A549 (cell line): Measurements from ENCODE around the gene KIF16B. TPM values are rescaled to one million over a fixed set of nuclear protein-coding genes. Genes with fewer than 3 reads are reported as not detected.

Experiments
- ATAC-seq, 2 experiments: fragments of 200-7000 bp in 1 of 2; fragments of >200 bp in 1 of 2; cut with Nextera tagmentation in 1 of 2; cut with Tn5 transposase in 1 of 2; 3 replicates each; pipeline versions ENCODE4 v1.8.0 to v1.9.1; 2018 to 2020; ENCODE audit warnings: mild to moderate bottlenecking in 1 of 2, moderate library complexity in 1 of 2
- CTCF ChIA-PET: fragments of 300-600 bp; sonication (Branson Sonifier 250); formaldehyde crosslinking; extraction: SDS; loops from one replicate; lab custom pipeline; 2021; ENCODE audit warnings: antibody characterized with exemption, inconsistent platforms; lab: Yijun Ruan, JAX
- POLR2A ChIA-PET: fragments of 350-600 bp; formaldehyde crosslinking; extraction: SDS; loops from one replicate; lab custom pipeline; 2021; ENCODE audit warnings: antibody characterized with exemption, inconsistent platforms; lab: Yijun Ruan, JAX
- DNase-seq, 2 experiments: peaks; one replicate each; pipeline versions ENCODE4 v3.0.0 to v3.0.0-alpha.2; 2011 to 2016; ENCODE audit warnings: low read depth in 1 of 2, low spot score in 1 of 2
- FAIRE-seq: peaks from 2 replicates; lab custom pipeline; 2011; peaks lifted over from hg19 to GRCh38; lab: Jason Lieb, UNC
- H3K27ac ChIP-seq, 2 experiments: fragments of >200 bp; sonication (Bioruptor Twin); formaldehyde crosslinking; 3 replicates each; pipeline ENCODE4 v1.5.1; 2016 to 2017
- H3K4me1 ChIP-seq: fragments of >200 bp; sonication (Bioruptor Twin); formaldehyde crosslinking; 3 replicates; pipeline ENCODE4 v1.6.1; 2016
- H3K4me2 ChIP-seq: fragments of >200 bp; sonication (Bioruptor Twin); formaldehyde crosslinking; 3 replicates; pipeline ENCODE4 v1.6.1; 2016
- H3K4me3 ChIP-seq: fragments of >200 bp; sonication (Bioruptor Twin); formaldehyde crosslinking; 3 replicates; pipeline ENCODE4 v1.5.1; 2016
- H3K9me3 ChIP-seq: fragments of >200 bp; sonication (Bioruptor Twin); formaldehyde crosslinking; 3 replicates; pipeline ENCODE4 v1.6.1; 2016
- ATOH8 ChIP-seq: fragments of 250-450 bp; sonication (Bioruptor Pico); IDR thresholded peaks from 2 replicates; pipeline ENCODE4 v1.5.0; 2020; ENCODE audit warnings: low read depth, mild to moderate bottlenecking, moderate library complexity
- BHLHE40 ChIP-seq: IDR thresholded peaks from 2 replicates; pipeline ENCODE4 v1.6.1; 2012; ENCODE audit warnings: low read depth, low read length, inconsistent platforms
- CBX2 ChIP-seq: fragments of 200-600 bp; sonication (generic); IDR thresholded peaks from 2 replicates; pipeline ENCODE4 v1.6.1; 2016; ENCODE audit warnings: low read depth, mild to moderate bottlenecking, borderline replicate concordance
- EHF ChIP-seq: fragments of 250-450 bp; sonication (Bioruptor Pico); IDR thresholded peaks from 2 replicates; pipeline ENCODE4 v1.5.0; 2020; ENCODE audit warnings: mild to moderate bottlenecking
- EP300 ChIP-seq, 2 experiments: fragments of >200 bp; sonication (Bioruptor Twin); formaldehyde crosslinking; IDR thresholded peaks; 2 replicates in 1 of 2; 3 replicates in 1 of 2; pipeline ENCODE4 v1.6.1; 2016 to 2017
- ESRRA ChIP-seq: fragments of 150-350 bp; IDR thresholded peaks from 2 replicates; pipeline ENCODE4 v1.6.1; 2014; ENCODE audit warnings: mild to moderate bottlenecking, low read length, borderline replicate concordance
- FOSB ChIP-seq: fragments of 250-450 bp; sonication (Bioruptor Pico); IDR thresholded peaks from 2 replicates; pipeline ENCODE4 v1.5.0; 2020; ENCODE audit warnings: mild to moderate bottlenecking, moderate library complexity
- HOXA7 ChIP-seq: fragments of 250-450 bp; sonication (Bioruptor Pico); IDR thresholded peaks from 2 replicates; pipeline ENCODE4 v1.5.0; 2020; ENCODE audit warnings: mild to moderate bottlenecking, moderate library complexity
- HOXB13 ChIP-seq: fragments of 250-450 bp; sonication (Bioruptor Pico); IDR thresholded peaks from 2 replicates; pipeline ENCODE4 v1.5.0; 2020; ENCODE audit warnings: low read depth, mild to moderate bottlenecking, moderate library complexity
- MAFK ChIP-seq: fragments of 450-650 bp; IDR thresholded peaks from 2 replicates; pipeline ENCODE4 v1.6.1; 2014; ENCODE audit not compliant: partially characterized antibody
- MAX ChIP-seq: IDR thresholded peaks from 2 replicates; pipeline ENCODE4 v1.6.1; 2012
- MAZ ChIP-seq: fragments of 150-350 bp; IDR thresholded peaks from 2 replicates; pipeline ENCODE4 v1.6.1; 2014; ENCODE audit warnings: antibody characterized with exemption, low read depth, low read length, borderline replicate concordance
- MYC ChIP-seq: IDR thresholded peaks from 2 replicates; pipeline ENCODE4 v1.6.1; 2012; ENCODE audit warnings: mild to moderate bottlenecking, inconsistent platforms, low read length, improper control_type of control experiment, borderline replicate concordance
- NPAS2 ChIP-seq: fragments of 250-450 bp; sonication (Bioruptor Pico); IDR thresholded peaks from 2 replicates; pipeline ENCODE4 v1.8.0; 2022; ENCODE audit warnings: mild to moderate bottlenecking, moderate library complexity, borderline replicate concordance
- NR3C1 ChIP-seq: fragments of >200 bp; sonication (Bioruptor Twin); formaldehyde crosslinking; IDR thresholded peaks from 3 replicates; pipeline ENCODE4 v1.6.1; 2017
- POLR2A ChIP-seq: IDR thresholded peaks from 2 replicates; pipeline ENCODE4 v1.6.1; 2012; ENCODE audit warnings: mild to moderate bottlenecking, low read length
- RAD21 ChIP-seq, 2 experiments: fragments of >200 bp in 1 of 2; sonication (Bioruptor Twin) in 1 of 2; formaldehyde crosslinking in 1 of 2; IDR thresholded peaks in 1 of 2; conservative IDR thresholded peaks in 1 of 2; 2 replicates in 1 of 2; 3 replicates in 1 of 2; pipeline ENCODE4 v1.6.1; 2012 to 2018; ENCODE audit warnings: inconsistent platforms in 1 of 2
- RARB ChIP-seq: fragments of 250-450 bp; sonication (Bioruptor Pico); IDR thresholded peaks from 2 replicates; pipeline ENCODE4 v1.8.0; 2021; ENCODE audit warnings: mild to moderate bottlenecking, moderate library complexity
- RFX5 ChIP-seq: fragments of 450-650 bp; IDR thresholded peaks from 2 replicates; pipeline ENCODE4 v1.7.1; 2014; ENCODE audit warnings: antibody characterized with exemption, mild to moderate bottlenecking, moderate library complexity
- RNF2 ChIP-seq: fragments of 200-600 bp; sonication (generic); IDR thresholded peaks from 2 replicates; pipeline ENCODE4 v1.6.1; 2016; ENCODE audit warnings: low read depth, mild to moderate bottlenecking, antibody characterized with exemption, moderate library complexity, borderline replicate concordance
- SMC3 ChIP-seq: fragments of >200 bp; sonication (Bioruptor Twin); formaldehyde crosslinking; IDR thresholded peaks from 3 replicates; pipeline ENCODE4 v1.6.1; 2018; ENCODE audit warnings: inconsistent platforms
- WGBS: methylation state at CpG from one replicate; pipeline ENCODE4 v1.1.6; 2017; ENCODE audit errors: missing lambda C conversion rate; 5-methylcytosine and 5-hydroxymethylcytosine counted together
- polyA plus RNA-seq, 4 experiments: library from polyadenylated mRNA; depleted of rRNA in 3 of 4; stranded (reverse); fragments of >200 nt; fragmentation: RNase III in 1 of 4; extraction: RNeasy Plus Mini Kit Qiagen cat#74134 plus additional on column Dnase treatment in 1 of 4; gene quantifications; 2 replicates in 3 of 4; 3 replicates in 1 of 4; pipeline ENCODE4 v1.2.3, GENCODE V29; 2011 to 2017
- TF ChIP-seq, protein P1 (sequence below): IDR thresholded peaks from 2 replicates; pipeline ENCODE4 v1.6.1; 2012; ENCODE audit warnings: low read depth, borderline replicate concordance

Gene KIF16B
- polyA plus RNA-seq, 2 of the 4 experiments (the other 2 are of a cell fraction): 14.1 to 23.3 TPM

GRCh38 chr20:16385462-16385861 lies 187.8 kb downstream of the KIF16B start:
- ChIA-PET CTCF (interaction anchor here (0.9 to 1.4 kb wide), 2 partner anchors 12 to 42 kb away, joined by 4 read pairs; no protein-coding TSS in a partner anchor), POLR2A (no interaction called here)
- Histone ChIP-seq H3K27ac (no peak overlapping the region), H3K4me1 (no peaks in the 10 kb centered on the region), H3K4me3 (no peak overlapping the region), H3K4me2 (no peak overlapping the region)
- WGBS: 87% methylated on average over 4 of the region's 4 CpGs
- no peak for ATAC-seq
- FAIRE-seq: no peak
- DNase-seq: no peak
- TF ChIP-seq MAX (no peak), SMC3 (no peak), MAZ (no peak), EHF (CRISPR knock-in tag) (no peak), RARB (CRISPR knock-in tag) (no peak)
- TF ChIP-seq, protein P1, sequence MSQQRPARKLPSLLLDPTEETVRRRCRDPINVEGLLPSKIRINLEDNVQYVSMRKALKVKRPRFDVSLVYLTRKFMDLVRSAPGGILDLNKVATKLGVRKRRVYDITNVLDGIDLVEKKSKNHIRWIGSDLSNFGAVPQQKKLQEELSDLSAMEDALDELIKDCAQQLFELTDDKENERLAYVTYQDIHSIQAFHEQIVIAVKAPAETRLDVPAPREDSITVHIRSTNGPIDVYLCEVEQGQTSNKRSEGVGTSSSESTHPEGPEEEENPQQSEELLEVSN: no peak
- TF ChIP-seq, all 56 proteins: peak for 0
- no peaks in the 10 kb centered on the region for H3K9me3 ChIP-seq

- WGBS: 89% methylated on average over 2 of the region's 2 CpGs
- TF ChIP-seq, protein P1: no peak
- TF ChIP-seq ATOH8 (CRISPR knock-in tag) (no peak), HOXA7 (CRISPR knock-in tag) (no peak), RNF2 (no peak), MAFK (no peak), MAX (no peak), MYC (no peak), ESRRA (no peak), BHLHE40 (no peak), POLR2A (no peak), RAD21 (conservative IDR thresholded peaks at IDR 0.05 in 1 of 2, IDR thresholded peaks at IDR 0.05 in 1 of 2) (no peak), CBX2 (no peak), FOSB (no peak), HOXB13 (CRISPR knock-in tag) (no peak), NPAS2 (CRISPR knock-in tag) (no peak), RFX5 (no peak), EP300 (IDR thresholded peaks at IDR 0.05) (no peak), NR3C1 (no peak)
- CTCF ChIA-PET: no interaction called here
- no peaks in the 10 kb centered on the region for H3K9me3 ChIP-seq
- DNase-seq (no peak), FAIRE-seq (no peak), ATAC-seq (no peak)
- no peak overlapping the region for H3K4me3 ChIP-seq
- no peaks in the 10 kb centered on the region for H3K4me1 ChIP-seq
- POLR2A ChIA-PET: no interaction called here
- H3K4me2 ChIP-seq: no peak overlapping the region
- no peak overlapping the region for H3K27ac ChIP-seq
Observed at GRCh38 chr20:16381444-16381843, 191.8 kb downstream of the KIF16B start.
